Measurements from ENCODE around the gene BDKRB2.

Gene BDKRB2

GRCh38 chr14:96268431-96269358 lies 64.1 kb downstream of the BDKRB2 start:
- no peaks in the 10 kb centered on the region for H3K36me3 ChIP-seq (ENCODE audit: insufficient read depth)
- H3K27me3 ChIP-seq (ENCODE audit: insufficient read depth, low read depth): no peaks in the 10 kb centered on the region
- H4K20me1 ChIP-seq (ENCODE audit: insufficient read depth): no peaks in the 10 kb centered on the region
- H3K79me2 ChIP-seq (ENCODE audit: insufficient read depth, low read depth): no peaks in the 10 kb centered on the region
- TF ChIP-seq CTCF (conservative IDR thresholded peaks at IDR 0.05; ENCODE audit: low read depth, low read length): no peak
- no peak overlapping the region for H2AFZ ChIP-seq (ENCODE audit: low read depth)
- H3K4me2 ChIP-seq: no peak overlapping the region
- H3K4me1 ChIP-seq (ENCODE audit: low read depth, poor library complexity, severe bottlenecking): no peaks in the 10 kb centered on the region
- no peak overlapping the region for H3K4me3 ChIP-seq (IDR thresholded peaks at IDR 0.05; ENCODE audit: insufficient read depth, low read depth, low read length)
- no peak overlapping the region for H3K27ac ChIP-seq
- no peak overlapping the region for H3K9ac ChIP-seq

- Histone ChIP-seq H3K9ac (no peak overlapping the region), H3K4me3 (IDR thresholded peaks at IDR 0.05; ENCODE audit: insufficient read depth, low read depth, low read length) (no peak overlapping the region), H2AFZ (ENCODE audit: low read depth) (no peak overlapping the region), H3K4me1 (ENCODE audit: low read depth, poor library complexity, severe bottlenecking) (no peaks in the 10 kb centered on the region), H3K27ac (no peak overlapping the region), H4K20me1 (ENCODE audit: insufficient read depth) (no peaks in the 10 kb centered on the region), H3K36me3 (ENCODE audit: insufficient read depth) (no peaks in the 10 kb centered on the region), H3K4me2 (no peak overlapping the region), H3K79me2 (ENCODE audit: insufficient read depth, low read depth) (no peaks in the 10 kb centered on the region), H3K27me3 (ENCODE audit: insufficient read depth, low read depth) (no peaks in the 10 kb centered on the region)
- no peak for TF ChIP-seq CTCF (conservative IDR thresholded peaks at IDR 0.05; ENCODE audit: low read depth, low read length)
Measured at GRCh38 chr14:96269359-96269710, 64.7 kb downstream of the BDKRB2 start.

- Histone ChIP-seq H4K20me1 (ENCODE audit: insufficient read depth) (no peaks in the 10 kb centered on the region), H3K27ac (no peak overlapping the region), H3K9ac (no peak overlapping the region), H2AFZ (ENCODE audit: low read depth) (no peak overlapping the region), H3K79me2 (ENCODE audit: insufficient read depth, low read depth) (no peaks in the 10 kb centered on the region), H3K4me3 (IDR thresholded peaks at IDR 0.05; ENCODE audit: insufficient read depth, low read depth, low read length) (no peak overlapping the region), H3K27me3 (ENCODE audit: insufficient read depth, low read depth) (no peaks in the 10 kb centered on the region), H3K36me3 (ENCODE audit: insufficient read depth) (no peaks in the 10 kb centered on the region), H3K4me2 (no peak overlapping the region), H3K4me1 (ENCODE audit: low read depth, poor library complexity, severe bottlenecking) (no peaks in the 10 kb centered on the region)
- no peak for TF ChIP-seq CTCF (conservative IDR thresholded peaks at IDR 0.05; ENCODE audit: low read depth, low read length)
Measured at GRCh38 chr14:96270565-96271420, 66.2 kb downstream of the BDKRB2 start.

- no peaks in the 10 kb centered on the region for H3K27me3 ChIP-seq (ENCODE audit: insufficient read depth, low read depth)
- no peak for TF ChIP-seq CTCF (conservative IDR thresholded peaks at IDR 0.05; ENCODE audit: low read depth, low read length)
- H2AFZ ChIP-seq (ENCODE audit: low read depth): no peak overlapping the region
- H3K4me3 ChIP-seq (IDR thresholded peaks at IDR 0.05; ENCODE audit: insufficient read depth, low read depth, low read length): no peak overlapping the region
- no peaks in the 10 kb centered on the region for H3K4me1 ChIP-seq (ENCODE audit: low read depth, poor library complexity, severe bottlenecking)
- no peaks in the 10 kb centered on the region for H3K79me2 ChIP-seq (ENCODE audit: insufficient read depth, low read depth)
- H3K9ac ChIP-seq: no peak overlapping the region
- no peaks in the 10 kb centered on the region for H4K20me1 ChIP-seq (ENCODE audit: insufficient read depth)
- no peaks in the 10 kb centered on the region for H3K36me3 ChIP-seq (ENCODE audit: insufficient read depth)
- H3K4me2 ChIP-seq: no peak overlapping the region
- no peak overlapping the region for H3K27ac ChIP-seq
Measured at GRCh38 chr14:96271421-96271762, 66.8 kb downstream of the BDKRB2 start.

All from KMS-11 (cell line).